ENCODE results near the gene PBX4.
A peak's percentile ranks its signal among the peaks of the same experiment; 100 is the strongest.
"Not testable (repeated sequence)": the region's sequence is repeated elsewhere in the genome, so short reads cannot be mapped to it uniquely, and the experiment has no call there.

PBX4 gene, protein sequence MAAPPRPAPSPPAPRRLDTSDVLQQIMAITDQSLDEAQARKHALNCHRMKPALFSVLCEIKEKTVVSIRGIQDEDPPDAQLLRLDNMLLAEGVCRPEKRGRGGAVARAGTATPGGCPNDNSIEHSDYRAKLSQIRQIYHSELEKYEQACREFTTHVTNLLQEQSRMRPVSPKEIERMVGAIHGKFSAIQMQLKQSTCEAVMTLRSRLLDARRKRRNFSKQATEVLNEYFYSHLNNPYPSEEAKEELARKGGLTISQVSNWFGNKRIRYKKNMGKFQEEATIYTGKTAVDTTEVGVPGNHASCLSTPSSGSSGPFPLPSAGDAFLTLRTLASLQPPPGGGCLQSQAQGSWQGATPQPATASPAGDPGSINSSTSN

DNA sequence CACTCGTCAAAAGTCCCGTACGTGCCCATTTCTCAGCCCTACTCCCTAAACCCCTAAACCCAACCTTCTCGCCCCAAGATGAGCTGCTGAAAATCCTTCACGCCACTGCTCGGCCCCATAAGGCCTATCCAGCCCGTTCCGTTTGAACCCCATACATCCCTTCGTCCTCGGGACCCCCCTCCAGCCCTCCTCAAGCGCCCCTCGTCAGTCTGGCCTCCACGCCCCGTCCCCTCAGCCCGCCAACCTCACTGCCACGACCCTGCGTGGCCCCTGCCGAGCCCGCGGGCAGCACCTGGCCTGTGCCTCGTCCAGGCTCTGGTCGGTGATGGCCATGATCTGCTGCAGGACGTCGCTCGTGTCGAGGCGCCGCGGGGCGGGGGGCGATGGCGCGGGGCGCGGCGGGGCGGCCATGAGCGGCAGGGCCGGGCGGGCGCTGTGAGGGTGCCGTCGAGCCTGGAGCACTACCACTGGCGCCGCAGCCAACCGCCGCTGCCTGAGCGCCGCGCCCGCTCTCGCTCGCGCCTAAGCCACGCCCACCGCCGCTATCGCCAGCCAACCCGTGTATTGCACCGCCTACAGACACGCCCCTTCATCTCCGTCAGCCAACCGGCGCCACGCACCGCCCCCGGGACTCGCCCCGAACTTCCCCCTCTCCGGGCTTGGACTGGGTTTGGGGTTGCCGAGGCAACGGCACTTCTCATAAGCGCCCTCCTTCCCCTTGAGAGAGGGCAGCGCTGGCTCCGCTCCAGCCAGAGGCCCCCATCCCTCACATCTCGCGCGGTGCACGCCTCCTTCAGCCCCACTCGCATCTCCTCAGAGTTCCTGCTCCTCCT, at the start of gene PBX4:
Gene PBX4 (minus strand): TSS at position 469 of the 833 bp plus-strand sequence. CDS start 58 bp downstream, at position 411.
- DNase-seq (ENCODE audit: low read depth in 2 of 2) = peak; percentile 97 to 99

DNA sequence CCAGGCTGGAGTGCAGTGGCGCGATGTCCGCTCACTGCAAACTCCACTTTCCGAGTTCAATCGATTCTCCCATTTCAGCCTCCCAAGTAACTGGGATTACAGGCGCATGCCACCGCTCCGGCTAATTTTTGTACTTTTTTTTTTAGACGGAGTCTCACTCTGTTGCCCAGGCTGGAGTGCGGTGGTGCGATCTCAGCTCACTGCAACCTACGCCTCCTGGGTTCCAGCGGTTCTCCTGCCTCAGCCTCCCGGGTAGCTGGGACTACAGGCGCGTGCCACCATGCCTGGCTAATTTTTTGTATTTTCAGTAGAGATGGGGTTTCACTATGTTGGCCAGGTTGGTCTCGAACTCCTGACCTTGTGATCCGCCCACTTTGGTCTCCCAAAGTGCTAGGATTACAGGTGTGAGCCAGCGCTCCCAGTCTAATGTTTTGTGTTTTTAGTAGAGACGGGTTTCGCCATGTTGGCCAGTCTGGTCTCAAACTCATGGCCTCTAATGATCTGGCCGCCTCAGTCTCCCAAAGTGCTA, 47.0 kb upstream of the PBX4 start:
- DNase-seq (ENCODE audit: low read depth in 2 of 2) = not testable (repeated sequence)

DNA sequence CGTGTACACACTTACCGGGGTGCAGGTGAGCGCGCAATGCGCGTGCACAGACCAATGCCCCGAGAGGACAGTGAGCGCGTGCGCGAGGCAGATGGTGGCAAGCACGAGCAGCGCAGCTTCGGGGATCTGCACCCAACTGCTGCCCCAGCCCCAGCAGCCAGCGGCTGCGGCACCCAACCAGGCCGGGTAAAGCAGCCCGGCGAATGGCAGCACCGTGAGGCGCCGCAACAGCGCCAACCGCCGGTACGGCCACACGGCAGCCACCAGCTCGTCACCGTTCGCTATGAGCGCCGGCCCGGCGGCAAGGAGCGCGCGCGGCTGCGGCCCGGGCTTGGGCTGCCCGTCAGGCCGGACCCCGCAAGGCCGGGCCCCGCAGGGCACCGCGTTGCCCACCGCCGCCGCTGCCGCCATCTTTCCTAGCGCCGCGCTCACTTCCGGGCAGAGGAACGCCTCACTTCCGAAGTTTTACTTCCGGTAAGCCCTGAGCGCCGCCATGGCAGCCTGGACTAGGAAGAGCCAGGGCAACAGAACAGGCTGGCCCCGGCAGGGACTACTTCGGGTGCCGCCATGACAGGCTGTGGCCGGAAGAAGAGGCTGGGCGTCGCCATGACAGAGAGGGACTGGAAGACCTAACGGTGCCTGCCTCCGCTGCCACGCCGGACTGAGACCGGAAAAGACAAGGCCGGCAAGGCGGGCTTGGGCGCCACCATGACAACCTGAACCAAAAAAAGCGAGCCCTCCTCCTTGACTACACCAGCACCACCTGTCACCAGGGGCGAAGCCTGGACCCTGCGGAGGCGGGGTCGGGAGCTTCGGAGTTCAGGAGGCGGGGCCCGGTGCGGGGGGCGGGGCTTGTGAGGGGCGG, 45.0 kb upstream of the PBX4 start, which contains the start of gene ATP13A1:
Gene ATP13A1 (minus strand): TSS at position 421 of the 865 bp plus-strand sequence. CDS start 10 bp downstream, at position 411.
- peak; percentile 88 to 91 for DNase-seq (ENCODE audit: low read depth in 2 of 2)

DNA sequence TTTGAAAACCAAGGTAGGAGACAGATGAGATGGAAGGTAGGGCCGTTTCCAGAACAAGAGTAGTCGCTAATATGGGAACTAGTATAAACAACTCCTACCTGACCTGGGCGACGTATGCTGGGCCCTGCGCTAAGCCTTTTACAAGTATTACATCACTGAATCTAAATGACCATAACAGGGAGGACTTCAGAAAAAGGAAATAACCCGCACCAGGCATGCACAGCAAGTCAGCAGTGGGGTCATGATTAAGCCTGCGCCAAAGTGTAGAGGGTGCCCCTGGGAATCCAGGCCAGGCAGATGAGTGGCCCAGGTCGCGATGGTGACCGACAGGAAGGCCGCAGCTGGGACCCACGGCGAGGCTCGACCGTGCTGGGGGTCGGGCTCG, 44.4 kb upstream of the PBX4 start:
- DNase-seq (ENCODE audit: low read depth in 2 of 2) = no peak

DNA sequence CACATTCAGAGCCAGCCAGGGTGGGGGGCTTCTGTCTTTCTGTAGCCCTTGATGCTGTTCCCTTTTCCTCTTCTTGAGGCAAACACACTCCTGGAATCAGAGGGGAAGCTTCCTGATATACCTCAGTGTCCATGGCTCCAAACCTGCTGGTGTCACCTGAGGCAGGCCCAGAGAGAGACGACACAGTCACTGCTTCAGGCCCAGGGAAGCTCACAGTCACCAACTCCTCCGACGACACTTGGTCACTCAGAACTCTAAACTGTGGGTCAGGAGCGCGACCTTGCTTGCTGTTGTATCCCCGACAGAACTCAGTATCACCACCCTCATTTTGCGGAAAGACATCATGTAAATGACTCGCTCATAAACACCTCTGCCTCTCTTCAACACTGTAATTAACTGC, 43.9 kb upstream of the PBX4 start:
- DNase-seq (ENCODE audit: low read depth in 2 of 2) = no peak

DNA sequence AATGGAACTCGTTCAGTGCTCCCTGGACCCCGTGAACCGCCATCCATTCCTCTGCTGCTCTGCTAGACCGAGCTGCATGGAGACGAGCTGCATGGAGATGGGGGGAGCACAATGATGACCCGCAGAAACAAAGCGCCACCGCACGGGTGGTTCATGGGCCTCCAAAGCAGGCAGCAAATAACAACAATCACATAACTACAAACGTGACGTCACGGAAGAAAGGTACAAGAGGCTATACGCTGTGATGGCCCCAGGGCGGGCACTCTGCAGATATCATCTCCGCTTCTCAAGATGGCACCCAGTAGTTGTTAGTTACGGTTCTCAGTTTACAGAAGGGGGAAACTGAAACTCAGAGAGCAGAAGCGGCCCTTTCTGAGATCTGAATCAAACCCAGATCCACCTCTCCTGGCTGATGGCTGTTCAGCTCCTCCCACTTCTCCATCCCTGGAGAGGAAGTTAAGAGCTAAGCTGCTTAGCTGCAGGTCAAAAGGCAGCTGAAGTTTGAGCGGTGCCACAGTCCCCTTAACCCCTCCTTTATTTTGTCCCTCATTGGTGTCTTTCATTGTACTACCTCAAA, 43.3 kb upstream of the PBX4 start:
- DNase-seq (ENCODE audit: low read depth in 2 of 2) = peak in 1 of 2 donors; percentile 24

DNA sequence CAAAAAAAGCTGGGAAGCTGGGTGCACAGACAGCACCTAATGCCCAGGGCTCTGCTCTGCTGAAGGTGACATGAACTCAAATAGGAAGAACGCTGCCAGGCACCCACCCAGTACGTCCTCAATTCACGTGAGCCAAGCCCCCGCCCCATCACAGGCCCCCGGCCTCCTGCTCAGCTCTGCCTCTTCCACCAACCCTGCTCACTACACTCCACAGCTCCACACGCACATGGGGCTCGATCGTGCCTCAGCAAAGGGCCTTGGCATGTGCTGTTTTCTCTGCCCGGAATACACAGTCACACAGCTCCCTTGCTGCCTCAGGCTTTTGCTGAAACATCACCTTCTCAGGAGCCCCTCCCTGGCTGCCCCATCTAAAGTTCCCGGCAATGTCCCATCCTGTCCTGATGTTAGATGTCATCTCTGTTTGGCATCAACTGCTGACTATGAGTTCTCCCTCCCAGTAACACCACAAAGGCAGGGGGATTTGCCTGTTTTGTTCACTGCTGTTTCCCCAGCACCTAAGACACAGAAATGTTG, 42.7 kb upstream of the PBX4 start:
- no peak for DNase-seq (ENCODE audit: low read depth in 2 of 2)

DNA sequence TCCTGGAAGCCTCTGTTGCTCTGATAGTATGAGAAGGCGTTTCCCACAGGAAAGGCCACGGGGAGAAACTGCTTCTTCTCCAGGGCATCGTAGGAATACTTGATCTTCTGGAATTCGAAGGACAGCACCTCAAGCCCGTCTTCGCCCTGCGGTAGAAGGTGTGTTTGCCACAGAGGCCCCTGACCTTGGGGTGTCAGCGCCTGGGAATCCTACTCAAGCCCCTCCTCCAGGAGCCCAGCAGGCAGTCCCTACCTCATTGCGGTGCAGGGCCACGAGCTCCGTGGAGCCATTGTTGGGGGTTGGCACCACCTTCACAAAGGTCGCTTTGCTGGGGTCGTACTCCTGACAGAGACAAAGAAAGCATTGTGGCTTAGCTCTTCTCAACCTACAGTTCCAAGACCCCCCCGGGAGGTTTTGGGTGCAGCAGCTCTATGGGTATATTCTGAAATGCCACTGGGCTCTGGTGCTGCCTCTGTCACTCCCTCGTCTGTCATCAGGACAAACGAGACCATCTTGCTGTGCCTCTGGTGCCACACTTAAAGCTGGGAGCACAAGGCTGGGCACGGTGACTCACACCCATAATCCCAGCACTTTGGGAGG, 41.3 kb upstream of the PBX4 start:
- no peak for DNase-seq (ENCODE audit: low read depth in 2 of 2)

DNA sequence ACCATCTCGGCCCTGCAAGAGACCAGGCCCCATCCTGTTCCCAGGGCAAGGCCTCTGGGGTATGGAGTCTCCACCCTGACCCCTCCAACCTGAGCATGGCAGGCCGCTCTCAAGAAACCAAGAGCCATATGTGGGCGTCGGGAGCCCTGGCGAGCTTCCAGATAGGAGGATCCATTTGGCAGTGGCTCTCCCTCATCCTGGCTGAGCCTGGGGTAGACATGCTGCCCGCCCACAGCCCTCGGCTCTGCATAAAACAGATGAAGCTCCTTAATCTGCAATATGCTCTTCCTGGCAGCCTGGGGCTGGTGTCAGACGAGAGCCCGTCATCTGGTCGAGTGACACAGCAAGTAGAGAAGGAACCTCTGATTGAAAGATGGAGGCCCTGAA, 38.9 kb upstream of the PBX4 start:
- DNase-seq (ENCODE audit: low read depth in 2 of 2) = no peak

DNA sequence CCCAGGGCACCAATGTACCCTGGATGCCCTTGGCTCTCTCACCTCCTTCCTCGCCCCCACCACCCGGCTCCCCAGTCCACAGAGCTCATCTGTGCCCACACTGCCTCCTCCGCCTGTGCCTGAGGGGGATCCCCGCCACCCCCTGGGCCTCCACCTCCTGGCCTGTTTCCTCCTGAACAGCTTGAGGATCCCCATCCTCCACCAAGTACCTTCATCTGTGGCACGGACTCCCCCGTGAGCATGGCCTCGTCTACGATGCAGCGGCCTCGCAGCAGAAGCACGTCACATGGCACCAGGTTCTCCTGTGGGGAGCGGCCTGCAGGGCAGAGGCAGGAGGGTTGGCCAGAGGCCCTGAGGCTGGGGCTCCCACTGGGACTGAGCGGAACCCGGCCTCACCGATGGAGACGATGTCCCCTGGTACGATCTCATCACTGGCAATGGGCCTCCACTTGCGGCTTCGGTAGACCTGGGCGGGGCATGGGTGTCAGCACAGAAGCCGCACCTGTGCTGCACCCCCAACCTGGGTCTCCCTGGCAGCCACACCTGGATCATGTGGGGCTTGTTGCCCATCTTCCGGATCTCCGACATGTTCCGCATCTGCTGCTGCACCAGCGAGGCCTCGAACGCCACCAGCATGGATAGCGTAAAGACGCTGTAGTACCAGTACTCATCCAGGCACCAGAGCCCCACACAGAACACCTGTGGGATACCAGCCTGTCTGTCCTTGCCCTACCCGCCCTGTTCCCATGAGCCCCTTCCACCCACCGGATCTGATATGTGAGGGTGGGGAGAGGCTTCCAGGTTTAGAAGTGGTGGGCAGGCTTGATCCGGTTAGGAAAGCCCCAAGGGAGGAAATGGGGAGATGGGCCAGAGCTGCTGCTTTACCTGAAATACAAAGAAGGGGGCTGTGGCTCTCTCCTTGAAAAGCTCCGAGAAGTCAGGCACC, 38.2 kb upstream of the PBX4 start:
- DNase-seq (ENCODE audit: low read depth in 2 of 2) = no peak

DNA sequence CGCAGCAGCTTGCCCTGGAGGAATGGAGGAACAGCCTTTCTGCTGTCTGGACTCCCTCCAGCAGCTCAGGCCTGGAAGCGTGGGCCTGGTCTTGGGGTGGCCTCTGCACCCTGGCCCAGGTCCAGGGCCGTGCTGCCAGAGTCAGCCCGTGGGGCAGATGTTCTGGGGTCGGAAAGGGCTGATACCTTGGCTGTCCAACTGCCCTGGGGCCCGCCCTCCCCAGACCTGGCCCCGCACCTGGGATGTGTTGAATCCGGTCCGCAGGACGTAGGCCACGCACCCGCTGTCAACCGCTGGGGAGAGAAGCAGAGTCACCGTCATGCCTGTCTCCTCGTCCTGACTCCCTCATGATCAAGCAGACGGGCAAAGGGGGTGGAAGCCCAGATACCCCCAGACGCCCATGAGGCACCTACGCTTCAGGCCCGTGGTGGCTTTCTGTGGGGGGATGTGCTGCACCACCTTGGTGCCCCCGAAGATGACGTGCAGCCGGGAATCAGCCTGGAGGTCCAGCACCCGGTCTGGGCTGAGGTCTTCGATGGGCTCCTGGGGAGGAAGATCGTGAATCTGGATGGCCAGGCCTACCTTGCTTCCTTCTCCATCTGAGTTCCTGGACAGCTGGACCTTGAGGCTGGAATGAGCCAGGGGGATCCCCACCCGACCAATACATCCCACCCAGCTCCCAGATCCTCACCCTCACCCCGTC, 37.3 kb upstream of the PBX4 start:
- DNase-seq (ENCODE audit: low read depth in 2 of 2) = no peak

DNA sequence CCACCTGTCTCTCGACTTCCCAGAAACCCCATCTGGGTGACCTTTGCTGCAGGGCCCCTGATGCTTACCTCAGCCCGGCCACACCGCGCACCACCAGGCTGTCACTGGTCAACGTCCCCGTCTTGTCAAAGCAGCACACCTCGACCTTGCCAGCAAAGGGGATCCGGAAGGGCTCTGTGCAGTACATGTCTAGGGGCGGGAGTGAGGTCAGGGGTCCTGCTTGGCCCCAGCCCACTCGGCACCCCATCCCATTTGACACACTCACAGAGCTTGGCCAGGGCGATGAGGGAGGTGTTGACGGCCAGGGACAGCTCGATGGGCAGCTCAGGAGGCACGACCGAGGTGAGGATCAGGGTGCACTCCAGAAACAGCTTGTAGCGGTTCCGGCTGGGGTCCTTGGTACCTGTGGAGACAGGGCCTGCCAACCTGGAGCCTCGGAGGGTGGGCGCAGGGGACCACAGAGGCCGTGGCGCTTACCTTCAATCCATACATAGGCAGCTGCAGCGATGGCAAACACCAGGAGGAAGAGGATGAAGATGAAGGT, 36.6 kb upstream of the PBX4 start:
- no peak for DNase-seq (ENCODE audit: low read depth in 2 of 2)

DNA sequence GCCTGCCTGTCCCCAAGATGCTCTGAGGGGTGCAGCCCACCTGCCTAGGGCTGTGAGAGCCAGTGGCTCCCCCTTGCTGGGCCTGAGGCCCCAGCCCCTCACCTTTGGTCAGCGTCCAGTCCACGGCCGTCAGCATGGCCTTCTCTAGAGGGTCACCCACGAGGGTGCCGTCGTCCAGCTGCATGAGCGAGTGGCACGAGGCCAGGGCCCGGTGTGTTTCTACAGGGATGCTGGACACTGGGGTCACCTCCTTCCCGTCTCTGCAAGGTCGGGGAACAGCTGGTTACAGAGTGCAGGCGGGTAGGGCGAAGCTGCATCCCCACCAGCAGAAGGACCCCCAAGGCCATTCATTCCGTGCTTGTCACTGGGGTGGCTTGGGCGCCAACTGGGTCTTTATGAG, 36.0 kb upstream of the PBX4 start:
- DNase-seq (ENCODE audit: low read depth in 2 of 2) = no peak

DNA sequence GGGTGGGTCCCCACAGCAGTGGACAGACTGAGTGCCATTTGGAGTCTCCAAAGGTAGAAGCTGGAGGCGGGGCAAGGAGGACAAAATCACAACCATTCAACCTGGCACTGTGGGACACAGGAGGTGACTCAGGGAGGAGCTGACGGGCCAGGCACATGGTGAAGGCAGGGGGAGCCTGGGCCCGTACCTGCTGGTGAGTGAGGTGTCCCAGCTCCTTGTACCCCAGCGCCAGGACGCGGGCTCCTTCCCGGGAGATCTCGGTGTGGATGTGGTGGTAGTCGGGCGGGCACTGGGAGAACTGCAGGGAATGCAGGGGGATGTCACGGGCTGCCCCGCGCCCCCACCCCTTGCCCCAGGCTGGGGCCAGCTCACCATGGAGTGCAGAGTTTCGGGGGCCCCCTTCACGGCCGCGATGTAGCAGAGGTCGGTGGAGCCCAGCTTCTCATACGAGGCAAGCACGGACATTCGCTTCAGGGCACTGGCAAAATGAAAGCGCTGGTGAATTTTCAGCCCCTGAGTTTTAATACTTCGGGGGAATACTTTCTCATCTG, 35.2 kb upstream of the PBX4 start:
- no peak for DNase-seq (ENCODE audit: low read depth in 2 of 2)

DNA sequence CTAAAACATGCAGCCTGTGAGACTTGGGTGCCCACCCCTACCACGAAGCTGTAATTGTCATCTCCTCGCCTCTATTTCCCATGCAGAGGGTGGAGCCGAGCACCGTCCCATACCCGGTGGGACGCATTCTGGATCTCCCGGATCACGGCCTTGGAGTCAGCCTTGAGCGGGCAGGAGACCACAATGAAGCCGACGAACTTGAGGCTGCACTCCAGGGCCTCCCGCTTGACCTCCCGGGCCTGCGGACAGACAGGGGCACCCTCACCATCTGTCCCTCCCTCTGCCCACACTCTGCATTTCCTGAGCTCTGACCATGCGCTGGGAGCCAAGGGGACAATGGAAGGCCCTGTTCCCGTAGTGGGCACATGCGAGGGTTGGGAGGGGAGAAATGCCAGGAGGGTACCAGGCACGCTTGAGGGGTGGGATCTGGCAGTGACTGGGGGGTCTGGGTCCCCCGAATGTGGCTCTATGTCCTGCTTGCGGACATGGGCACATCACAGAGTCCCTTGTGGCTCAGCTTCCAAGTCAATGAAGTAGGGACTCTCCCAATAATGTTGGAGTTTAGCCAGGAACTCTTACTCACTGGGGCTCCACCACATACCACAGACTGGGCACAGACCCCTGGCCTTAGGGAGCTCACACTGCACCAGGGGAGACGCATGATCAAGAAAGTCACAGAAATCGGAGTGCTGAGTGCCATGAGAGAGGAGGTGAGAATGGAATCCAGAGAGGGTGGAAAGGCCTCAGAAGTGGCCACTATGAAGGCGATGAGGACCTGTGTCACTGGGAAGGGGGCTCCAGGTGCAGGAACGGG, 34.2 kb upstream of the PBX4 start:
- DNase-seq (ENCODE audit: low read depth in 2 of 2) = no peak

DNA sequence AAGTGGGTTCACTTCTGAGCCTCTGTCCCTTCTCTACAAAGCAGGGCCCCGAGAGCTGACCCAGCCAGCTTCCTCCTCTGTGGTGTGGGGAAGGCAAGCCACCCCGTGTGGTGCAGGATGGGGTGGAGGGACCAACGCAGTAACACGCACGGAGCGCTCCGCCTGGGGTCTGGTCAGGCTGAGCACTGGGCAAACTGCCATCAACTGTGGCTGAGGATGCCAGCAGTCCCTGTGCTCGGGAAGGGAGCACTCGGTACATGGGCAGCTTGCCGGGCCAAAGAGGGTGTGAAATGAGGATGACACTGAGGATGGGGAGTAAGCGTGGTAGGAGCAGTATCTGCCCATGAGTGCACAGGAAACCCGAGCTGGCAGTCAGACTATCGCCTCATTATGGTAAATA, 32.6 kb upstream of the PBX4 start:
- DNase-seq (ENCODE audit: low read depth in 2 of 2) = no peak

DNA sequence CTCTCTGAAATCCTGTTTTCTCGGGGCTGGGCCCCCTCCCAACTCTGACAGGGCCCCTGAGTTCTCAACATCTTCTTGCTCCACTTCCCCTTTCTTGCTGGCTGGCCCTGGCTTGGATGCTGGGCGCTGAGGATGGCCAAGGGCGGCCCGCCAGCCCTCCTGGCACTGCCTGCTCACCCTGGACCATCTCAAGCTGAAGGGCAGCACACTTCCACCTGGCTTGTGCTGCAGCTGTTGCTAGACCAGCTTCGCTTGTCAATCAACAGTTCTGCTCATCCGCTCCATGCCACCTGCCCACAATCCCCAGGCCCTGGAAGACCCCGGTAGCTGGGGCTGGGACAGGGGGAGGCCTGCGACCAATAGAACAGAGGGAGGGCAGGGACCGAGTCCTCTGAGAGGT, 31.8 kb upstream of the PBX4 start:
- no peak for DNase-seq (ENCODE audit: low read depth in 2 of 2)
